ENCODE data around the gene PZP. TPM values are rescaled to one million over a fixed set of nuclear protein-coding genes. Genes with fewer than 3 reads are reported as not detected.
"Not testable (repeated sequence)": the region's sequence is repeated elsewhere in the genome, so short reads cannot be mapped to it uniquely, and the experiment has no call there.

The PZP gene
- polyA plus RNA-seq (ENCODE audit: insufficient read length): 0.55 TPM
- long read RNA-seq, donor 1: 0 reads
- long read RNA-seq, donor 2: 0 reads
- long read RNA-seq, donor 3: 0 reads
- long read RNA-seq, donor 4: 0 reads
- long read RNA-seq, donor 5: 0 reads
- long read RNA-seq, donor 6: 0 reads
- long read RNA-seq, donor 7: 0 reads
- long read RNA-seq, donor 8: 0 reads

DNA sequence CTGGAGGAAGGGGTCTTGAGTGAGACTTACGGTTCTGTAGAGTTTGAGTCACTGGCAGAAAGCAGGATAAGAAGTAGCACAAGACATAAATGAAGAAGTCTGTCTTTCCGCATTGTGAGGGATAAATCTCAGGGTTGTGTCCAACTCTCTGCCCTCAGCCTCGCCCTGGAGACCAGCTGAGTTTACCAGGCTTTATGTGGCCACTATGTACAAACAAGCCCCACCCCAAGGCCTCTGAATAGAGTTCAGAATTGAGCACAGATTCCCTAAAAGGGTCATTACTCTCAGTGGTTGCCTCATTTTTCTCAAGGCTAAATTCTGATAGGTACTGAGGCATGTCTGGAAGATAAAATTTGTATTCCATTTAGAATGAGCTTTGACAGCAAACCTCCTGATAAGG, at the start of gene PZP:
TSS of gene PZP (minus strand) at position 167 of the 400 bp plus-strand sequence. CDS start at position 113, 54 bp downstream.
- no peak for DNase-seq

DNA sequence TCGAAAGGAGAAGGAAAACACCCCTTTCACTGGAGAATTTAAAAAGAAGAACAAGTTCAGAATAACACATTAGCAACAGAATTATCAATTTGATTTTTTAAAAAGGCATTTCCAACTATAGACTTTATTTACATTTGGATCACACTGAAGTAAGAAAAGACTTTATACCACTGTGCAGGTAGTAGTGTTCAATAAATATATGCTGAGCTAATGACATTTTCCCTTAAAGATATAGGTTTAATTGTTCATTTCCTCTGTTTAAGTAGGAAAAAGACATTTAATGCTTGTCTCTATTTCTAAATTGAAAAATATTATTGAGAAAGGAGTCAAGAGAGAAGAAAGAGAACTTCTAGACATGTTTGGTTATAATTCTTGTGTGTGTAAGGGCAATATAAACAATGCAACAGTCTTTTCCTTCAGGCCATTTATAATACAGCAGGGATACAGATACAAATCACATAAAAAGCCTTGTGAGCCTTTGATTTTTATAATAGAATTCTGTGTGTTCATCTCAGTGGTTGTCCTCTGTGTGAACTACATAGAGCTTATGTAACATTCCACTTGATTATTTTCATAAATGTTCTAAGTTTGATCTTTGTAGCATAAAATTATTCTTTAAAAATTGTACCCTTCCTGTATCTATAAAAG, 48.7 kb upstream of the PZP start:
- DNase-seq: no peak

- no peak for DNase-seq
These were observed 48.1 kb upstream of the PZP start for GRCh38 chr12:9256341-9256740.

DNA sequence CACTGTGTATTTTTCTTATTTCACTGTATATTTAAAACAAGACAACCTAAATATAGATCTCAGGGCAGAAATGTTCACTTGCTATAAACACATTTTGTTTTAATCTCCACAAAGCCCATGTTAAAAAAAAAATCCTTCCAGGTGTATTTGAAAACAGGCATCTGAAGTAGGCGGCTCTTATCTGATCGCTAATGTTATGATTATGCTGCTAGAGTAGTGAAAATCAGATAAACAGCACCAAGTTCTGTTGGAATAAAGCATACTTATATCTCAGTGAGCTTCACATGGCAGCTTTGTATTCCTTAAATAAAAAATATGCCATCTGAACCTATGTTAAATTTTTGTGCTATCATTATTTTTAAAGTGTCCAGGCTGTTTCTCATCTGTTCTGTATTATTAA, 47.6 kb upstream of the PZP start:
- DNase-seq: no peak

GRCh38 chr12:9253464-9253863, 45.3 kb upstream of the PZP start:
- no peak for DNase-seq

DNA sequence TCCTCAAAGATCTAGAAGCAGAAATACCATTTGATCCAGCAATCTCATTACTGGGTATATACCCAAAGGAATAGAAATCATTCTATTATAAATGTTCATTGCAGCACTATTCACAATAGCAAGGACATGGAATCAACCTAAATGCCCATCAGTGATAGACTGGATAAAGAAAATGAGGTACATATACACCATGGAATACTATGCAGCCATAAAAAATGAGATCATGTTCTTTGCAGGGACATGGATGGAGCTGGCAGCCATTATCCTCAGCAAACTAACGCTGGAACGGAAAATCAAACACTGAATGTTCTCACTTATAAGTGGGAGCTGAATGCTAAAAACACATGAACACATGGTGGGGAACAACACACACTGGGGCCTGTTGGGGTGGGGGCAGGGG, 44.6 kb upstream of the PZP start:
- DNase-seq: not testable (repeated sequence)

GRCh38 chr12:9252256-9252655, 44.1 kb upstream of the PZP start:
- DNase-seq: no peak

- DNase-seq: no peak
These were observed 40.2 kb upstream of the PZP start for GRCh38 chr12:9248435-9248834.

DNA sequence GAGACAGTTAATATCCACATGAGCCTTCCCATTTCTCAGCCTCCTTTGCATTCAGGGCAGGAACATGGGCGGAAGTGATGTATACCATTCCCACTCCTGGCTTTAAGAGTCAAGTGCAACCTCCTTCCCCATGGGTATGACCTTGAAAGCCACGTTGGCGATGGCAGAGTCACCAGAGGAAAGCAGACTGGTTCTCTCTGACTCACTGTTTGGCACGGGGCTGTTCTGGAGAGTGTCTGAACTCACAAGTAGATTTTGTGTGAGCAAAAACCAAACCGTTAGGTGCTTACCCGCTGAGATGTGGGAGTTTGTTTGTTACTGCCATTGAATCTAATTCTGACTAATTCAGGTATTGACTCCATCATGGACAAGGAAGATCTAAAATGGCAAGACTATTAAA, 36.7 kb upstream of the PZP start:
- no peak for DNase-seq

- DNase-seq: no peak
These were observed 35.9 kb upstream of the PZP start for GRCh38 chr12:9243999-9244649.

DNA sequence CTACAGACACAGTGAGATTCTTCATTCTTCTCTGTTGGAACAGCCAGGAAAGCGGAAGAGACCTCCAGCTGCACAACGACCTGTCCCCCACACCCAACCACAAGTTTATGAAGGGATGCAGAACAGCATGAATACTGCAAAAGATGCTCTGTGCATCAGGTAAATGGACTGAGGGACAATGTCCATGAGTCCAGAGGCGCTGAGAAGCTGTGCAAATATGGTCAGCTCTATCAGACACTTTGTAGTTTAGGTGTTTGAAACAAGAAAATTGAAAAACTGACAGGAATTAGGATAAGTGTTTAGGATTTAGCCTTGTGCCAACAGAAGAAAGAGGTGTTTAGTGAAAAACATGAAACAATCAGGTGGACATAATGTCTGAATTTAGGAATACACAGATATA, 33.1 kb upstream of the PZP start:
- no peak for DNase-seq

DNA sequence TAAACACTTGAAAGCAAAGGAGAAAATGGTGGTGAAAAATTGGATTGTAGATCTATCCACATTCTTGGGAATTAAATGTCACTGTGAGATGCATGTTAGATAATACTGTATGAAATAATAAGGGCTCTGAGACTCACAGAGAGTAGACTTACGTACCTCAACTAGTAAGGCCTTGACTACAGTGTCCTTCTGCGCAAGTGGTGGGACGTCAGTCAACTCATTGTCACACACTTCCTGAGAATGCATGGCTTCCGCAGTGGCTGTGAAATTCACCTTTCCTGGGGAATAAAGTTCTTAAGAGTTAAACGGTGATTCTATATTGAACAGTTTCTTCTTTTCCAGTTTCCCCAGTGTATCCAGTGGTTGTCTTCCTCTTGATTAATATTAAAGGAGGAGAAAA, 32.6 kb upstream of the PZP start:
- DNase-seq: no peak

GRCh38 chr12:9240004-9240635, 31.9 kb upstream of the PZP start:
- peak; percentile 11 for DNase-seq

DNA sequence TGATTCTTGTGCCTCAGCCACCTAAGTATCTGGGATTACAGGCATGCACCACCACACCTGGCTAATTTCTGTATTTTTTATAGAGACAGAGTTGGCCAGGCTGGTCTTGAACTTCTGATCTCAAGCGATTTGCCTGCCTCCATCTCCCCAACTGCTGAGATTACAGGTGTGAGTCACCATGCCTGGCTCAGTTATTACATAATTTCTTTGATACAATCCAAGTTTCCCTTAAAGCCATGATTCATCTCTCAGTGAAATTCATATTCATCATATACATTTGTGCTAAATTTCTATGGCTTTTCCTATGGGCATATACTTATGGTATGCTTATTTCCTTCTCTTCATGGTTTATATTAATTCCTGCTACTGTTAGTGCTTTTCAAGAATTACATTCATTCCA, 29.1 kb upstream of the PZP start:
- no peak for DNase-seq

GRCh38 chr12:9235519-9235918, 27.3 kb upstream of the PZP start:
- DNase-seq: no peak

DNA sequence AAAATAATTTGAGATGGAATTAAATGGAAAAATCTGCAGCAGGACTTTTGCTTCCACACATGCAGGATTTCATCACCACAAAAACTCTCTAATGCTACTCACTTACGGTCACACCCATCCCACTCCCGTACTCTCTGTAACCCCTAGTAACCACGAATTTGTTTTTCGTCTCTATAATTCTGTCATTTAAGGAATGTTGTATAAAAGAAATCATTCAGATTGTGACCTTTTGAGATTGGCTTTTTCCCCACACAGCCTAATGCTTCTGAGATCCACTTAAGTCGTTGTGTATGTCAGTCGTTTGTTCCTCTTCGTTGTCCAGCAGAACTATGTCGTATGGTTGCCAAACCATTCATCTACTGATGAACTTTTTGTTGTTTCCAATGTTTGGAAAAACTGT, 19.8 kb upstream of the PZP start:
- no peak for DNase-seq

- no peak for DNase-seq
These were observed 15.6 kb upstream of the PZP start for GRCh38 chr12:9223830-9224229.

GRCh38 chr12:9221483-9221882, 13.3 kb upstream of the PZP start:
- DNase-seq: no peak

DNA sequence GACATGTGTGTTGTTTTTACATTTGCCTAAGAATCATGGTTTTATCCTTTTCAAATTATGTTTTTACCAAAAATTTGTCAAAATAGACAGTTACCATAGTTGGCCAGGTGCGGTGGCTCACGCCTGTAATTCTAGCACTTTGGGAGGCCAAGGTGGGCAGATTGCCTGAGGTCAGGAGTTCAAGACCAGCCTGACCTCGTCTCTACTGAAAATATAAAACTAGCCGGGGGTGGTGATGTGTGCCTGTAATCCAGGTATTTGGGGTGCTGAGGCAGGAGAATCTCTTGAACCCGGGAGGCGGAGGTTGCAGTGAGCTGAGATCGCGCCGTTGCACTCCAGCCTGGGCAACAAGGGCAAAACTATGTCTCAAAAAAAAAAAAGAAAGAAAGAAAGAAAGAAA, 12.8 kb upstream of the PZP start:
- DNase-seq: not testable (repeated sequence)

GRCh38 chr12:9214534-9214933, 6.3 kb upstream of the PZP start:
- no peak for DNase-seq

- DNase-seq: no peak
These were observed 3.5 kb upstream of the PZP start for GRCh38 chr12:9211687-9212086.

GRCh38 chr12:9204380-9204779, 3.8 kb downstream of the PZP start:
- no peak for DNase-seq

GRCh38 chr12:9198012-9198411, 10.2 kb downstream of the PZP start:
- DNase-seq: no peak

All from left kidney (tissue), 8 donors.